SK-N-SH treated with all-trans-retinoic acid at 6 μM for 48 hours (cell line): ENCODE data around the gene TMPRSS4.

Experiments used
- ATAC-seq: fragments of 200-7000 bp; cut with Tn5 transposase; 3 replicates; pipeline ENCODE4 v1.9.1; 2020; ENCODE audit warnings: mild to moderate bottlenecking, moderate library complexity
- ARNTL ChIP-seq: fragments of 450-650 bp; formaldehyde crosslinking; IDR thresholded peaks from 2 replicates; pipeline ENCODE4 v1.5.0; 2020; ENCODE audit warnings: low read depth, mild to moderate bottlenecking, moderate library complexity, borderline replicate concordance
- BACH2 ChIP-seq: fragments of 250-450 bp; sonication (Bioruptor Pico); IDR thresholded peaks from 2 replicates; pipeline ENCODE4 v1.9.0; 2021; ENCODE audit warnings: mild to moderate bottlenecking, borderline replicate concordance
- CSDC2 ChIP-seq: fragments of 250-450 bp; sonication (Bioruptor Pico); IDR thresholded peaks from 2 replicates; pipeline ENCODE4 v1.5.0; 2020; ENCODE audit warnings: mild to moderate bottlenecking, moderate library complexity
- CSRNP3 ChIP-seq: fragments of 250-450 bp; sonication (Bioruptor Pico); IDR thresholded peaks from 2 replicates; pipeline ENCODE4 v1.5.1; 2021; ENCODE audit warnings: mild to moderate bottlenecking, moderate library complexity
- ESRRG ChIP-seq: fragments of 250-450 bp; sonication (Bioruptor Pico); IDR thresholded peaks from 2 replicates; pipeline ENCODE4 v1.6.1; 2021; ENCODE audit warnings: mild to moderate bottlenecking
- GLIS3 ChIP-seq: fragments of 250-450 bp; sonication (Bioruptor Pico); IDR thresholded peaks from 2 replicates; pipeline ENCODE4 v1.5.0; 2020; ENCODE audit warnings: mild to moderate bottlenecking, moderate library complexity
- ISL1 ChIP-seq: fragments of 250-450 bp; sonication (Bioruptor Pico); IDR thresholded peaks from 2 replicates; pipeline ENCODE4 v2.1.2; 2022; ENCODE audit warnings: mild to moderate bottlenecking, moderate library complexity
- OSR1 ChIP-seq: fragments of 250-450 bp; sonication (Bioruptor Pico); IDR thresholded peaks from 2 replicates; pipeline ENCODE4 v1.8.0; 2022; ENCODE audit warnings: moderate library complexity, mild to moderate bottlenecking, inconsistent platforms
- PATZ1 ChIP-seq: fragments of 250-450 bp; sonication (Bioruptor Pico); IDR thresholded peaks from 2 replicates; pipeline ENCODE4 v1.8.0; 2020; ENCODE audit warnings: mild to moderate bottlenecking, moderate library complexity, borderline replicate concordance
- POU6F1 ChIP-seq: fragments of 250-450 bp; sonication (Bioruptor Pico); IDR thresholded peaks from 2 replicates; pipeline ENCODE4 v1.8.0; 2021; ENCODE audit warnings: low read depth, mild to moderate bottlenecking, moderate library complexity, borderline replicate concordance
- RARB ChIP-seq: fragments of 250-450 bp; sonication (Bioruptor Pico); IDR thresholded peaks from 2 replicates; pipeline ENCODE4 v1.8.0; 2021; ENCODE audit warnings: mild to moderate bottlenecking, moderate library complexity
- SNAI2 ChIP-seq: fragments of 250-450 bp; sonication (Bioruptor Pico); IDR thresholded peaks from 2 replicates; pipeline ENCODE4 v1.5.0; 2020; ENCODE audit warnings: mild to moderate bottlenecking, moderate library complexity
- TCF4 ChIP-seq: fragments of 250-450 bp; sonication (Bioruptor Pico); IDR thresholded peaks from 2 replicates; pipeline ENCODE4 v1.8.0; 2021; ENCODE audit warnings: mild to moderate bottlenecking, moderate library complexity, borderline replicate concordance
- TSHZ2 ChIP-seq: fragments of 250-450 bp; sonication (Bioruptor Pico); IDR thresholded peaks from 2 replicates; pipeline ENCODE4 v1.5.0; 2020; ENCODE audit warnings: mild to moderate bottlenecking, moderate library complexity
- ZC3H10 ChIP-seq: fragments of 250-450 bp; sonication (Bioruptor Pico); IDR thresholded peaks from 2 replicates; pipeline ENCODE4 v1.5.1; 2021; ENCODE audit warnings: mild to moderate bottlenecking, moderate library complexity
- ZFP3 ChIP-seq: fragments of 250-450 bp; sonication (Bioruptor Pico); IDR thresholded peaks from 2 replicates; pipeline ENCODE4 v1.5.0; 2020; ENCODE audit warnings: mild to moderate bottlenecking, moderate library complexity
- ZFP30 ChIP-seq: fragments of 450-650 bp; formaldehyde crosslinking; IDR thresholded peaks from 2 replicates; pipeline ENCODE4 v1.5.0; 2022; ENCODE audit warnings: mild to moderate bottlenecking, moderate library complexity
- ZNF70 ChIP-seq: fragments of 450-650 bp; formaldehyde crosslinking; IDR thresholded peaks from 2 replicates; pipeline ENCODE4 v1.5.0; 2020; ENCODE audit warnings: mild to moderate bottlenecking, moderate library complexity
- ZNF8 ChIP-seq: fragments of 450-650 bp; formaldehyde crosslinking; IDR thresholded peaks from 2 replicates; pipeline ENCODE4 v1.5.0; 2020; ENCODE audit warnings: mild to moderate bottlenecking, moderate library complexity

The TMPRSS4 gene

GRCh38 chr11:118128310-118128709, 51.4 kb downstream of the TMPRSS4 start:
- no peak for ATAC-seq
- TF ChIP-seq OSR1 (CRISPR knock-in tag) (no peak), ZNF8 (CRISPR knock-in tag) (no peak), ISL1 (0 out of 2 replicates have a peak, but pooled peaks have one; percentile 22)

GRCh38 chr11:118128721-118129470, 52.0 kb downstream of the TMPRSS4 start:
- no peak for TF ChIP-seq GLIS3 (CRISPR knock-in tag)
- no peak for TF ChIP-seq SNAI2 (CRISPR knock-in tag)
- no peak for TF ChIP-seq ARNTL (CRISPR knock-in tag)
- TF ChIP-seq TCF4 (CRISPR knock-in tag), result no peak
- no peak for TF ChIP-seq ESRRG (CRISPR knock-in tag)
- no peak for TF ChIP-seq CSRNP3 (CRISPR knock-in tag)
- TF ChIP-seq OSR1 (CRISPR knock-in tag), result no peak
- no peak for TF ChIP-seq ZNF70 (CRISPR knock-in tag)
- no peak for TF ChIP-seq CSDC2 (CRISPR knock-in tag)
- no peak for TF ChIP-seq ZC3H10 (CRISPR knock-in tag)
- no peak for TF ChIP-seq ZFP3 (CRISPR knock-in tag)
- TF ChIP-seq RARB (CRISPR knock-in tag), result no peak
- TF ChIP-seq PATZ1 (CRISPR knock-in tag), result no peak
- no peak for TF ChIP-seq ZFP30
- no peak for TF ChIP-seq BACH2 (CRISPR knock-in tag)
- TF ChIP-seq POU6F1, result no peak
- TF ChIP-seq ZNF8 (CRISPR knock-in tag), result no peak
- TF ChIP-seq, all 23 proteins: peak for 0
- no peak for ATAC-seq

- no peak for ATAC-seq
These were observed 52.7 kb downstream of the TMPRSS4 start for GRCh38 chr11:118129471-118130172.

More at GRCh38 chr11:118129471-118130172, 52.7 kb downstream of the TMPRSS4 start:
- no peak for TF ChIP-seq TSHZ2 (CRISPR knock-in tag)
- no peak for TF ChIP-seq RARB (CRISPR knock-in tag)
- TF ChIP-seq POU6F1, result no peak
- no peak for TF ChIP-seq PATZ1 (CRISPR knock-in tag)
